ENCODE results near the gene CEACAM18.
"Not testable (repeated sequence)": the region's sequence is repeated elsewhere in the genome, so short reads cannot be mapped to it uniquely, and the experiment has no call there.

The CEACAM18 gene

DNA sequence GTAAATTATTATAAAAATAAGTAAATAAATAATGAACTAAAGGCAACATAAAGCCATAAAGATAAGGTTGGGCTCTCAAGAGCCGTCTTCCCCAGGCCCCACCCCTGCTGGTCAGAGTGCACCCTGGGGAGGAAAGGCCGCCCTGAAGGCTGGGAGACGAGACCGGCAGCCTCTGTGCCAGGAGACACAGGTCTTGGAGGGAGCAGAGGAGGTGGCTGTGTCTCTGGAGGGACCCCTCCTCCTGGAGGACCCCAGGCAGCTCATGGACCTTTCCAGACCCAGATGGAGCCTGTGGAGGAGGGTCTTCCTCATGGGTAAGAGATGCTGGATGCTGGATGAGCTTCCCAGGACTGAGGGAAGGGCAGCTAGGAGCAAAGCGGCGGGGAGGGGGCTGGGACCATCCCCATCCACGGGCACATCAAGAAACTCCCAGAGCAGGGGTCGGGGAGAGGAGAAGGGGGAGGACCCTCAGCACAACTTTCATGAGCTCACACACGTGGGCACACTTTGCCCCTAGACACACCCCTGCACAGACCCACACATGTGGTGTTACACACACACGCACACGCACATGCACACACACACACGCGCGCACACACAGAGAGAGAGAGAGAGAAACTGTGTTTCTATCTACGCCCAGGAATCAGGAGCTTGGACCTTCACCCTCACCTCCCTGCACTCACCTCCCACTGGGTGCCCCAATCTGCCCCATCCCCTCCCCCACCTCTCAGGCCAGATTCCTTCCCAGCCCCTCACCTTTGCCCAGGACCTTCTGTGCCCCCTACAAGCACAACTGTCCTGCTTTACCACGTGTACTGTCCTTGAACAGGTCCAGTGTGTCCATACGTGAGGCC is at the start of gene CEACAM18:
Gene CEACAM18 (plus strand): TSS at position 159 of the 854 bp plus-strand sequence.
- DNase-seq: no peak

DNA sequence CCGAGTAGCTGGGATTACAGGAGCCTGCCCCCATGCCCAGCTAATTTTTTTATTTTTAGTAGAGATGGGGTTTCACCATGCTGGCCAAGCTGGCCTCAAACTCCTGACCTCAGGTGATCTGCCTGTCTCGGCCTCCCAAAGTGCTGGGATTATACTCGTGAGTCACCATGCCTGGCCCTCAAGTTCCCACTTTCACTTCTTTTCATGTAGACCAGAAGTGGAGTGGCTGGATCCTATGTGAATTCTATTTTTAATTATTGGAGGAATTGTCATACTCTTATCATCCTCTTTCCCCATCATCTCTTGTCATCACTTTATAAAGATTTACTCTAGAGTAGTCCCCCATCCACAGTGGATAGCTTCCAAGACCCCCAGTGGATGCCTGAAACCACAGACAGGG is 48.1 kb upstream of the CEACAM18 start:
- no peak for DNase-seq

DNA sequence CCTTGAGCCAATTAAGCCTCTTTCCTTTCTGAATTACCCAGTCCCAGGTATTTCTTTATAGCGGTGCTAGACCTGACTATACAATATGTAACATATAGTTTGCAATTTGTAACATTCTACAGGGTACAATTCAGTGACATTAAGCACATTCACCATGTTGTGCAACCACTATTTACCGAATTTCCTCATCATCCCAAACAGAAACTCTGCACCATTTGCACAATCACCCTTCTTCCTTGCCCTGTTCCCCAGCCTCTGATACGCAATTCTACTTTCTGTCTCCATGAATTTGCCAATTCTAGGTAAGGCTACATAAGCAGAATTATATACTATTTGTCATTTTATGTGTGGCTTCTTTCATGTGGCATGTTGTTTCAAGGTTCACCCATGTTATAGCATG is 47.2 kb upstream of the CEACAM18 start:
- no peak for DNase-seq

DNA sequence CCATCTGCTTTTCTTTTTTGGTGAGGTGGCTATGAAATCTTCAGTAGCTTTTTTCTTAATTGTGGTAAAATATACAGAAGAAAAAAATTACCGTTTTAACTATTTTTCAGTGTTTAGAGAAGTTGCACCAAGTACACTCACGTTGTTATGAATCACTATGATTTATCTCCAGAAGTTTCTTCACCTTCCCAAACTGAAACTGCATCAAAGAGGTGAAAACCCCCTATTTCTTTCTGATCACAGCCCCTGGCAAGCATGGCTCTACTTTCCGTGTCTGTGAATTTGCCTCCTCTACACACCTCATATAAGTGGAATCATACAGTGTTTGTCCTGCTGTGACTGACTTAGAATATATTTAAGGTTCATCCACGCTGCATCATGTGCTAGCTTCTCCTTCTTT is 45.3 kb upstream of the CEACAM18 start:
- no peak for DNase-seq

DNA sequence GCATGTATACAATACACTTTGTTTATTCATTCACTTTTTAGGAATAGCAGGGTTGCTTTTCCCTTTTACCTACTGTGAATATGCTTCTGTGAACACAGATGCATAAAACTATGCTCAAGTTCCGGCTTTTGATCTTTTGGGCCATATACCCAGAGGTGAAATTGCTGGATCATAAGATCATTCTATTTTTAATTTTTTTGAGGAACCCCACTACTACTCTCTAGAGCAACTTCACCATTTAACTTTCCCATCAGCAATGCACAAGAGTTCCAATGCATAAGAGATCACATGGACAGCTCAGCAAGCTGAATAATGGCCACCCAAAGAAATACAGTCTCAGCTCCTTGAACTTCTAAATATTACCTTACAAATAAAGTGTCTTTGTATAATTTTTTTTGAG is 43.9 kb upstream of the CEACAM18 start:
- DNase-seq: no peak

DNA sequence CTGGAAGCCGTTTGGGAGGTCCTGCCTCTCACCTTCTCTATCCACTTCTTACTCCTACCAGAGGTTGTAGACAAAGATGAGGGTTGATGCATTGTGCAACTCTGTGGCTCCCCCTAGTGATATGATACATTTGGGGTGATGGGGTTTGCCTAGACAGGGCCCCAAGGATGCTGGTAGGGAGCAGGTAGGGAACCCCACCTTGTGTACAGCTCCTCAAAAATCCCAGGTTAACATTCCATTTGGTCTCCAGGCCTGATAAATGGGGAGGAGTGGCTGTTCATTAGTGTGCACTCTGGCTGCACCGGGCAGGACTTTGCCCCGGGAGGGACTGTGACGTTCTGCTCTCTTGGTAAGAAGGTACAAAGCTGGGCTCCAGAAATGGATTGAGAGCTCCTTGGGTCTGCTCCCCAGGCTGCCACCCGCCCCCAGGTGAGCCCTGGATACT is 39.3 kb upstream of the CEACAM18 start:
- DNase-seq: no peak

DNA sequence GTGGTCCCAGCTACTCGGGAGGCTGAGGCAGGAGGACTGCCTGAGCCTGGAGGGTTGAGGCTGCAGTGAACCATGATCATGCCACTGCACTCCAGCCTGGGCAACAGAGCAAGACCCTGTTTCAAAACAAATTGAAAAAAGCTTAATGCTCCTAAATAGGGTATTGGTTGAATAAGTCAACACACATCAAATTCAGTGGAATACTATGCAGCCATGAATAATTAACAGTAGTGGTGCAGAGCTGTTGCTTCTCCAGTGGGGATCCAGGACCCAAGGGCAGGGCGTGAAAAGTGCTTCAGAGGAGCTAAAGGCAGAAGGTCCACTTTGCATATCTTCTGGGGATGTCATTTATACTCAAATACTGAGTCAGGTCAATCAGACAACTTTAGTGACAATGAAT is 38.3 kb upstream of the CEACAM18 start:
- no peak for DNase-seq

DNA sequence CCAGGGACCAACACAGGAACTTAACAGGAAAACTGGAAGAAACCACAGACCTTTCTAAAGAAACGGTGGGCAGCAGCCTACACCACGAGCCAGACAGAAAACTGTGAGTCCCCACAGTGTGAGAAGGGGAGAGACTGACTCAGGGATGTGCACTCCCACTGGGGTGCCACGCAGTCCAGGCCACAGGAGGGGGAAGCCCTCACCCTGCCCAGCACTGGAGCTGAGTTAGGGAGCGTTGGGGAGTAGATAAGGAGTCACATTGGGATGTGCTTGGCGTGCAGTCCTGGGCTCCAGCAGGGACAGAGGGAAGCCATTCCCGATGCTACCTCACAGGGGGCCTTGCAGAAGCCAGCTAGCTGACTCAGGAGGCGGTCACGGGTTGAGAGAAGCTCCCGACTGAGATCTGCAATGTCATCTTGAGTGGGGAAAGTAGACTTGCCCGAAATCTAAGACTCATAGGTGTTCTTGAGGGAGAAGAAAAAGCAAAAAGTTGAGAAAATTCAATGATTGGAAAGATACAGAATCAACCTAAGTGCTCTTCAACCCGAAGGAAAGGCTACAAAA is 37.4 kb upstream of the CEACAM18 start:
- no peak for DNase-seq

DNA sequence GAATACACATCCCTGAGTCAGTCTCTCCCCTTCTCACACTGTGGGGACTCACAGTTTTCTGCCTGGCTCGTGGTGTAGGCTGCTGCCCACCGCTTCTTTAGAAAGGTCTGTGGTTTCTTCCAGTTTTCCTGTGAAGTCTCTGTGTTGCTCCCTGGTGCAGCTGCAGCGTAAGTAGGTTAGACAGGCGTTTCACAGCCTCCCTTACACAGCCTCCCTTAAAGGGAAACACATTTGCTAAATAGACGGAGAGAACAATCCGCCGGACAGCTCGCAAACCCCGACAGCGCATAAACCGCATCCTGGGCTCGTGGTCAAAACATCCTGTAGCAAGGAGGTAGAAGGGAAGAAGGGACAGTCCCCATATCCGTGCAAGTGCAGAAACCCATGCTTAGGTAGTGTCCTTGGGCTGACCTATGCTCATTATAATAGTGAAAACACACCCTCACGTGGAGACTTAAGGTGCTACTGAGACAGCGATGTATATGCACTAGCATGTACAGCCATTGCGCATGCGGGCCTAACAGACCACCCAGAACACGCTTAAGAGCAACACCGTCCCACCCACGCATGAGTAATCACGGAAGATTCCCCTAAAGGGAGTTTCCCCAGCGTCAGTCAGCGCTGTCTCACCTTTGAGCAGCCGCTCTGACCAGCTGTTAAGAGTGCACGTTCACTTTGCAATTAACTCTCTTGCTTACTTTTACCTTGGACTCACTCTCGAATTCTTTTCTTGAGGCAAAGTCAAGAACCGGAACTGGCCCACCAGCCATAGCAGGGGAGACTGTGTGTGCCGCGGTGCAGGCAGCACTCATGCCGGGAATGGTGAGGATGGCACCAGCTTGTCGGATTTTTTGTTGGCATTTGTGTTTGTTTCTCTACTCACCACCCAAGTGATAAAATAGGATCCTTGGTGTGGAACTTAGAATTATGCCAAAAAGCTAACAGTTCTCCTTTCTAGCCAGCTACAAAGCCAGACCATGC is 36.6 kb upstream of the CEACAM18 start:
- DNase-seq: no peak

DNA sequence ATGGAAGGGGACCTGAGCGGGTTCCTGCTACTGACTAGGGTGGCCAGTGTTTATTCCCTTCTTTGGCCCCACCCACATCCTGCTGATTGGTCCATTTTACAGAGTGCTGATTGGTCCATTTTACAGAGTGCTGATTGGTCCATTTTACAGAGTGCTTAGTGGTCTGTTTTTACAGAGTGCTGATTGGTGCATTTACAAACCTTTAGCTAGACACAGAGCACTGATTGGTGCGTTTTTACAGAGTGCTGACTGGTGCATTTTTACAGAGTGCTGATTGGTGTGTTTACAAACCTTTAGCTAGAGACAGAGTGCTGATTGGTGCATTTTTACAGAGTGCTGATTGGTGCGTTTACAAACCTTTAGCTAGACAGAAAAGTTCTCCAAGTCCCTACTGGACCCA is 30.8 kb upstream of the CEACAM18 start:
- not testable (repeated sequence) for DNase-seq

DNA sequence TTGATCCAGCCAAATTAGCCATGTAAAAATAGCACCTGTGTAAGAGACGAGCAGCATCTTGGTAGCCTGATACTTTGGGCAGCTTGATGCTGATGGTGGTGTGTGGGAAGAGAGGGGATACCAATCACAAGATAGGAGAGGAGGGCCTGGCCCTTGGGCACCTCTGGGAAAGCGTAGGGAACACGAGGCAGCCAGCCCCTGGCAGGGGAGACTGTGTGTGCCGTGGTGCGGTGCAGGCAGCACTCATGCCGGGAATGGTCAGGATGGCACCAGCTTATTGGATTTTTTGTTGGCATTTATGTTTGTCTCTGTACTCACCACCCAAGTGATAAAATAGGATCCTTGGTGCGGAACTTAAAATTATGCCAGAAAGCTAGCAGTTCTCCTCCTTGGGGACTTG is 30.3 kb upstream of the CEACAM18 start:
- no peak for DNase-seq

DNA sequence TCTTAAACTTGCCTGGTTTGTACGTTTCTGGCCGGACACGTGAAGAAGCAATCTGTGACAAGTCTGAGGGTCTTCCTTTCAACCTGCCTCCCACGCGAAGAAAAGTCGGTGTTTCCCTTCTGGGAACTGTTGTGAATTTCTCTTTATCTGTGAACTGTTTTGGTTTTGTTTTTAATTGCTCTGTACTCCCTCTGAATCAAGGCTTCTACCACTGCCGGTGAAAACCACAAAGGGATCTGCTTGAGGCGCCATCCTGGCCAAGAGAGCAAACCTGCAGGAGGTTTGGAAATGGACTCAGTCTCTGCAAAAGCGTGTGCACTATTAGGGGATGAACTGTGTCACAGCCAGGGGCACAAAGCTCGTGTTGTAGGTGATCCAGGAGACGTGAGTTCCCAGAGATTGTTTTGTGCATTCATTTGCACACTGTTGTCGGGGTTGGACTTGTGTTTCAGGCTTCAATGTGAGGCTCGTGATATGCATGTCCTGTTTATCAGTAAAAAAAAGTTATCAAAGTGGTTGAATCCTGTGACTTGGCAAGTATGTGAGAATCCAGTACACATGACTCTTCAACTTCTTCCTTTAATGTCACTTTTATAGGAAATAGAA is 29.8 kb upstream of the CEACAM18 start:
- DNase-seq: no peak

DNA sequence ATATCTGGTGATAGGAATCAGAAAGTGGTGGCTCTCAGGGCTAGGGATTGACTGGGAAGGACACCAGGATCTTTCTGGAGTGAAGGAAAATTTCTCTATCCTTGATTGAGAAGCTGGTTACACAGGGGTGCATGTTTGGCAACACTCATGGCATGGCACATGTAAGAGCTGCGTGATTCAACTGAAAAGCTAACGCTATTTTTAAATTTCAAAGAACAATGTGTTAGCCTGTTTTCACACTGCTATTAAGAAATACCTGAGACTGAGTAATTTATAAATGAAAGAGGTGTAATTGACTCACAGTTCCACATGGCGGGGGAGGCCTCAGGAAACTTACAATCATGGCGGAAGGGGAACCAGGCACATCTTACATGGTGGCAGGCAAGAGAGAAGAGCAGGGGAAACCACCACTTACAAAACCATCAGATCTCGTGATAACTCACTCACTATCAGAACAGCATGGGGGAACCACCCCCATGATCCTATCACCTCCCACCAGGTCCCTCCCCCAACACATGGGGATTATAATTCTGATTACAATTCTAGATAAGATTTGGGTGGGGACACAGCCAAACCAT is 27.5 kb upstream of the CEACAM18 start:
- no peak for DNase-seq

DNA sequence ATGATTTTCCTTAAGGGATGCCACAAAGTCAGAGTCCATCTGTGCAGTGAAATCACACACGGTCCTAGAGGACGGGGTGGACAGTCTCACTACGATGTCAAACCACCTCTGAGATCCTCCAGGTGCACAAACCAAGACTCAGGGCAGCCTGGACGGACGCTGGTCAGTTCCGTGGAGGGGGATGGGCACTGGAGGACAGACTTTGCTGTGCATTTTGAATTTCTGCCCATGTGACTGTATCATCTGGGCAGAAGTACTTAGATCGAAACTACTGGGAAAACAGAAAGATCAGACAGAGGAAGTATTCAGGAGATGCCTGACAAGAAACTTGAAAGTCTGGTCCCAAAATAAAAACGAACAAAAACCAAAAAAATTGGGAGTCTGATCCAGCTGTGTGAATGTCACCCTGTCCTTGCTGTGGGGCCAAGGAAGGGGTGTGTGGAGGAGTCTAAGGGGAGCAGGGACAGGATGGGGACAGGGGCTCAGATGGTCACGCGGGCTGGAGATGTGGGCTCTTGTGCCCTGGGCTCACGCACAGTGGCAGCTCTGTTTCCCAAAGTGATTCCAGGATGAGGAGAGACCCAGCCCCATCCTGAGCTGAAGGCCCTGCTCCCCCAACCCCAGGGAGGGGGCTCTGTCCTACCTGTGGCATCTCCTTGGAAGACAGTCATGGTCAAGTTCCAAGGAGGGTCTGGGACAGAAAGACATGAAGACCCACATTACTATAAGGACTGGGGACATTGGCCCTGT is 21.6 kb upstream of the CEACAM18 start:
- DNase-seq: no peak

DNA sequence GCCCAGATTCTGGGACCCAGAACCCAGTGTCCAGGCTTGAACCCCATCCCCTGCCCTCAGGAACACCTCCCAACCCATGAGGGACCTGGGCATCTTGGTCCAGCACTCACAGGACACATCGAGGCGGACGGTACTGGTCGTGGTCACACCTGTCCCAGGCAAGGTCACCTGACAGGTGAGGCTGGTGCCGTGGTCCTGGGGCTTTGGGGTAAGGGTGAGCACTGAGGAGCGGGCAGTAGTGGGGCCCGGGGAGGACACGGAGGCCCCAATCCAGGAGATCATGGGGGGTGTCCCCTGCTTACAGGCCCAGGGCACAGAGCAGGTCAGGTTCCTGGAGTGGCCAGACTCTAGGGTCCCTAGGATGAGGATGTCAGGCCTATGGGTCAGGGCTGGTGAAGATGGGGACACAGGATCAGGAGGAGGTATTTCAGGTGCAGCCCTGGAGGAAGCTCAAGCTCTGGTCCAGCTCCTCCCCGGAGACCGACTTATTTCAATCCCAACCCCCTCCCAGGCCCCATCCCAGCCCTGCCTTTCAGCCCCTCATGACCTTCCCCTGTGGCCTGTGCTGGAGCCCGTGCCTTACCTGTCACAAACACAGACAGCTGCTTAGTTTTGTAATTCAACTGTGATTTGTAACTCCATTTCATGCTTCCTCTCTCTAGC is 20.9 kb upstream of the CEACAM18 start:
- DNase-seq: no peak

DNA sequence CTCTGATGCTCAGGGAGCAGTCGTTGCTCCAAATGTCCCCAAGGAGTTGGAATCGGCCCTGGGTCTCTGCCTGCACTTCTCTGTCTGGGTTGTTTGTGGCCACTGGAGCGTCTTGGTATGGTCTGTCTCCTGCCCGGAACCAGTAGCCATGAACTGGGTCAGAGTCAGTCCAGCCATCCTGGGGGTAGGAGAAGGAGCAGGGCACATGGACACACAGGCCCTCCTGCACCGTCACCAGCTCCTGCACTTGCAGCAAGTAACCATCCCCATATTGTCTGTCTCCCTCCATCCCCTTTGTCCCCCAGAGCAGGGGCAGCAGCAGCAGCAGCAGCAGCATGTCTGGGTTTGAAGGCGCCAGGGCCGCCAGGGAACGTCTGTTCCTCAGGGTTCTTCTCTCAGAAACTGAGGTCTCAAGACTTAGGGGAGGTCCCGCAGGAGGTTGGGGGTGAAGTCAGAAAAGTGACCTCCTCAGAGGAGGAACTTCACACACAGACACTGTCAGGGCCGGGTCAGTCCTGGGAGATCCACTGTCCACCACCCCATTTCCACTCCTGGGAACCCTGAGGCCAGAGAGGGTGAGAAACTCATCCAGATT is 20.2 kb upstream of the CEACAM18 start, which contains the start of gene SIGLEC8:
Gene SIGLEC8 (minus strand): TSS at position 404 of the 595 bp plus-strand sequence. CDS start 67 bp downstream, at position 337.
- DNase-seq: no peak

DNA sequence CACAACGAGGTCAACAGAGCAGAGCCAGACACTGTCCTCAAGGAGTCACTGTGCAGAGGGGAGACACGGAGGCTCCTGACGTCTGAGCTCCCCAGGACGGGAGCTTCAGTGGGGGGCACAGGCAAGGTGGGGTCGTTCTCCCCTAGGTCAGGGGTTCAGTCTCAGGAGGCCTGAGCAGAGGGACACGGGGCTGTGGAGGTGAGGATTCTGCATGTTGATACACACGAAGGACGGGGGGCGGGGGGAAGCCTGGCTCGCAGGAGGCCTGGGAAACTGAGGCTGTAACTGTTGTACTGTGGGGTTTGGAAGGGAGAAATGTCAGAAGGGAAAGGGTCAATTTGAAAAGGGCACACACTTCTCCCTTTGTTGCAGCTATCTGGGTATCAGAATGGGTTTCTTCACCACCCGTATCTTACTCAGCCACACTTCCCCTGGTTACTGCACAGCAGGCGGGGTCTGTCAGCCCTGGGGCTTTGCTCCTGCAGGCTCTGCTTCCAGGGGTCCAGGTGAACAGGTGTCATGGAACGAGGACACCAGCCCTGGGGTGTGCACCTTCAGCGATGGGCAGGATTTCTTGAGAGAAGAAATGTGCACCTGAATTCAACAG is 19.3 kb upstream of the CEACAM18 start:
- DNase-seq: no peak

DNA sequence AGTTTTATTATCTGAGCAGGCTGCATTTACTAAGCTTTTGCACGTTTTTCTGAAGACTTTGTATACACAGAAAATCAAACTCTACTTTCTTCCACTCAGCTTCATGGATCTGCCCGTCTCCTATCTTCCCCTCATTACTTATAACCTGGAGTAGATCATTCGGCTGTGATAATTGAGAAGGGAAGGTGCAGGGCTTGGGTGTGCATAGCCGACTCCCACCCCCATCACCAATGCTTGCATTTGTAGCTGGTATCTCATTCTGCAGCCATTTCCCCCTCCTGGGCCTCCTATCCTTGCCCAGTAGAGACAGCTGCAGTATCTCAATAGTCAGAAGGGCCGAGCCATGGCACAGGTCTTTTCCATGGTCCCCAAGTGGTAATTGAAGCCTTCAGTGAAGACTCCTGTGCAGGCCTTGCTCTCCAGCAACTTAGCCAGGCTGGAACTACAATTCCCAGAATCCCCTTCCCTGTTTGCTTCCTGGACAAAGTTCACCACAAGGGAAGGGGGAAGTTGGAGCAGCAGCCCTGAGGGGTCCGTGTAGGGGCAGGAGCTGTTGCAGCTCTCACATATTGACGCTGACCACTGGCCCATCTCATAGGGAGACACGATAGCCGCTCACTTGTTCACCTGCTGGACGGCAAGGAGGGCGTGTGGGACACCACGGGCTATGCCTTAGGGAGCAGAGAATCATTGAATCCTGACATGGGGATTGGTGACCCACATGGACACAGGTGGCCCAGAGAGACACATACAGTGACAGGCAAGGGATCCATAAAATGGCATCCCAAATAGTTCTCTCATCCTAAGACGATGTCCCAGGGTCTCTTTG is 18.0 kb upstream of the CEACAM18 start:
- DNase-seq: no peak

DNA sequence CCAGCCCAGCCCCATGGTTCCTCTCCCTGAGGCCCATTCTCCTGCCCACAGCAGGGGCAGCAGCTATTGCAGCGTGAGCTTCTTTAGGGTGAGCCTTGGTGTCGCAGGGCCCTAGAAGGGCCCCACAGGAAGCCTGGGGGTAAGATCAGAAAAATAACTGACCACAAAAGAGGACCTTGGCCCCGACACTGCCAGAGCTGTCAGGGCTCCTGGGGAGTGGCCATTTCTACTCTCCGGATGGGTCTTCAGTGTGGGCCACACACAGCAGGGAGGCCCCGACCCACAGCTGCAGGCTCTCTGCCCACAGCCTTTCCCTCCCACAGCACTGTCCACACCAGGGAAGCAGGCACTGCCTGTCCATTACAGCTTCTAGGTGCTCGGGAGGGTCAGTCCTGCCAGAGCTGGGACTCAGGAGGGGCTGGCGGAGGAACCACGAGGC is 16.6 kb upstream of the CEACAM18 start:
- DNase-seq: no peak

All from GOT3 (cell line).